HG02943 (cell line): ENCODE data around the gene NFATC1.
"Not testable (repeated sequence)": the region's sequence is repeated elsewhere in the genome, so short reads cannot be mapped to it uniquely, and the experiment has no call there.

ENCODE experiments used
- ATAC-seq: cut with Tn5 transposase; IDR thresholded peaks from one replicate; pipeline ENCODE4 v1.9.1; 2021; ENCODE audit warnings: mild to moderate bottlenecking, low read depth, moderate library complexity; ENCODE audit not compliant: unreplicated experiment

NFATC1 gene

GRCh38 chr18:79468119-79468789 is 72.5 kb downstream of the NFATC1 start:
- no peak for ATAC-seq

GRCh38 chr18:79469309-79469708 is 73.6 kb downstream of the NFATC1 start:
- no peak for ATAC-seq

GRCh38 chr18:79469751-79470505 is 74.2 kb downstream of the NFATC1 start:
- ATAC-seq: no peak

GRCh38 chr18:79470547-79470946 is 74.8 kb downstream of the NFATC1 start:
- no peak for ATAC-seq

GRCh38 chr18:79471046-79471445 is 75.3 kb downstream of the NFATC1 start:
- ATAC-seq: no peak

- ATAC-seq: no peak
These were observed 75.9 kb downstream of the NFATC1 start for GRCh38 chr18:79471597-79471996.

GRCh38 chr18:79472176-79472575 is 76.4 kb downstream of the NFATC1 start:
- no peak for ATAC-seq

- ATAC-seq: no peak
These were observed 77.2 kb downstream of the NFATC1 start for GRCh38 chr18:79472946-79473345.

GRCh38 chr18:79476031-79476917 is 80.5 kb downstream of the NFATC1 start:
- no peak for ATAC-seq

GRCh38 chr18:79476918-79477571 is 81.3 kb downstream of the NFATC1 start:
- no peak for ATAC-seq

- ATAC-seq: no peak
These were observed 82.2 kb downstream of the NFATC1 start for GRCh38 chr18:79477711-79478483.

- ATAC-seq: no peak
These were observed 82.9 kb downstream of the NFATC1 start for GRCh38 chr18:79478484-79479115.

- no peak for ATAC-seq
These were observed 83.5 kb downstream of the NFATC1 start for GRCh38 chr18:79479116-79479760.

- ATAC-seq: no peak
These were observed 84.0 kb downstream of the NFATC1 start for GRCh38 chr18:79479761-79480161.

GRCh38 chr18:79480171-79481045 is 84.7 kb downstream of the NFATC1 start:
- ATAC-seq: no peak

GRCh38 chr18:79481046-79481790 is 85.5 kb downstream of the NFATC1 start:
- ATAC-seq: no peak

- ATAC-seq: not testable (repeated sequence)
These were observed 87.7 kb downstream of the NFATC1 start for GRCh38 chr18:79483393-79483792.
